ENCODE measurements around the gene IFI16. TPM values are rescaled to one million over a fixed set of nuclear protein-coding genes. Genes with fewer than 3 reads are reported as not detected.

Gene IFI16
- total RNA-seq, 1 donor from 2014 or later, result 21.9 TPM

DNA sequence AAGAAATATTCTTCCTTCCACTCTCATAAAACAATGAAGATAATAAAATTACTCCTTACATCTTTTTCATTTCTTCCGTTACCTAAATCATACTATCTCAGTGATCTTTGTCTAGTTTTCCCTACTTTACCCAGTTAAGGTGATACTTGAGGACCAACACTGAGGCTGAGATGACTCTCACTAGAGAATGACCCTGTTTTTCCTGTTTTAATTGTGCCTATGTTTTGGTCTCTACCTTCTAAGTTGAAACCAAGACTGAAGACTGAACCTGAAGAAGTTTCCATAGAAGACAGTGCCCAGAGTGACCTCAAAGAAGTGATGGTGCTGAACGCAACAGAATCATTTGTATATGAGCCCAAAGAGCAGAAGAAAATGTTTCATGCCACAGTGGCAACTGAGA lies 41.7 kb downstream of the IFI16 start:
- Histone ChIP-seq H3K27me3 (ENCODE audit: low read depth) (no peaks in the 10 kb centered on the region), H3K9me3 (replicated peaks) (no peaks in the 10 kb centered on the region), H3K4me3 (no peak overlapping the region), H3K36me3 (peaks cover 78% of the 10 kb centered on the region), H3K4me1 (peaks cover 31% of the 10 kb centered on the region), H3K27ac (replicated peaks) (no peak overlapping the region)
- DNase-seq, result no peak
- intact Hi-C loops (cut with micrococcal nuclease), result no loop called here
- TF ChIP-seq, protein P1, sequence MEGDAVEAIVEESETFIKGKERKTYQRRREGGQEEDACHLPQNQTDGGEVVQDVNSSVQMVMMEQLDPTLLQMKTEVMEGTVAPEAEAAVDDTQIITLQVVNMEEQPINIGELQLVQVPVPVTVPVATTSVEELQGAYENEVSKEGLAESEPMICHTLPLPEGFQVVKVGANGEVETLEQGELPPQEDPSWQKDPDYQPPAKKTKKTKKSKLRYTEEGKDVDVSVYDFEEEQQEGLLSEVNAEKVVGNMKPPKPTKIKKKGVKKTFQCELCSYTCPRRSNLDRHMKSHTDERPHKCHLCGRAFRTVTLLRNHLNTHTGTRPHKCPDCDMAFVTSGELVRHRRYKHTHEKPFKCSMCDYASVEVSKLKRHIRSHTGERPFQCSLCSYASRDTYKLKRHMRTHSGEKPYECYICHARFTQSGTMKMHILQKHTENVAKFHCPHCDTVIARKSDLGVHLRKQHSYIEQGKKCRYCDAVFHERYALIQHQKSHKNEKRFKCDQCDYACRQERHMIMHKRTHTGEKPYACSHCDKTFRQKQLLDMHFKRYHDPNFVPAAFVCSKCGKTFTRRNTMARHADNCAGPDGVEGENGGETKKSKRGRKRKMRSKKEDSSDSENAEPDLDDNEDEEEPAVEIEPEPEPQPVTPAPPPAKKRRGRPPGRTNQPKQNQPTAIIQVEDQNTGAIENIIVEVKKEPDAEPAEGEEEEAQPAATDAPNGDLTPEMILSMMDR (IDR thresholded peaks at IDR 0.05; ENCODE audit: borderline replicate concordance), result no peak

DNA sequence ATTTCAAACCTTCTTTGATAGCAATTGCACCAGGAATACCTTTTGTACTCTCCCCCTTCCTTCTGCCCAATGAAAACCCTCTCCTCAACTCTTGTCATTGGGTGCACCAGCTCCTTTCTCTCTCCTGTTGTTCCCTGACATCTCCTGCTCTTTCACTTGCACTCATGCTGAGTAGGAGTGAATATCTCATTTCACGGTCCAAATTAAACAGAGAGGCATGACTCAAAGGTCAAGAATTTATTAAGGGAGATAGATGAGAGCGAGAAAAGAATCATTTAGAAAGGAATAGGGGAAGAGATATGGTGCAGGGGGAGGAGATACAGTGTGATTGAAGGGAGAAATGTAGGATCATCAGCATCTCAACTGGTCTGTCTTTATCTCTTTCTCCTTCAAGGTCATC lies 44.7 kb downstream of the IFI16 start:
- DNase-seq, result no peak
- Histone ChIP-seq H3K4me1 (peaks cover 31% of the 10 kb centered on the region), H3K9me3 (replicated peaks) (no peaks in the 10 kb centered on the region), H3K4me3 (no peak overlapping the region), H3K27ac (replicated peaks) (peak overlapping the region; percentile 43), H3K36me3 (peaks cover 65% of the 10 kb centered on the region), H3K27me3 (ENCODE audit: low read depth) (no peaks in the 10 kb centered on the region)
- TF ChIP-seq, protein P1 (IDR thresholded peaks at IDR 0.05; ENCODE audit: borderline replicate concordance), result no peak
- intact Hi-C loops (cut with micrococcal nuclease), result no loop called here

DNA sequence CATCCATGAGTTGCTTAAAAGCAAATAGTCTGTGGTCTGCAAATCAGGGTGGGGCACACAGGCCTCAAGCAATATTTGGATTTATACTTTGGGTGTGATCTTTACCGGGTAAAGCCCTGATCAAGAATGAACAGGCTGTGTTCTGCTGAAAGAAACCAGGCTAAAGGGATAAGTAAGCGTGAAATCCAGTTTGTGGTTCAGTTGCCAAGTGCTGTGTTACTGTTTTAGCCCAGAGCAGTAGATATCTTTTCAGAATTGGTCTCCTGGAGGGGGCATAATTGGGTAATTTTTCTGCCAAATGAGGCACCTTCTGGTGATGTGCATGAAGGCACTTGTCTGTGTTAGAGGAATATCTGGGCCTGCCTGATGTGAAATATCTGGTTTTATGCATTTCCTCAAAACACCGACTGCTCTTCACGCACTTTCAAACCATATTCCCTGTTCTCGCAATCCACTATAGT lies 45.5 kb downstream of the IFI16 start:
- Histone ChIP-seq H3K27ac (replicated peaks) (no peak overlapping the region), H3K36me3 (peaks cover 57% of the 10 kb centered on the region), H3K4me3 (no peak overlapping the region), H3K4me1 (peaks cover 31% of the 10 kb centered on the region), H3K9me3 (replicated peaks) (no peaks in the 10 kb centered on the region), H3K27me3 (ENCODE audit: low read depth) (no peaks in the 10 kb centered on the region)
- TF ChIP-seq, protein P1 (IDR thresholded peaks at IDR 0.05; ENCODE audit: borderline replicate concordance), result no peak
- no peak for DNase-seq
- intact Hi-C loops (cut with micrococcal nuclease), result no loop called here

DNA sequence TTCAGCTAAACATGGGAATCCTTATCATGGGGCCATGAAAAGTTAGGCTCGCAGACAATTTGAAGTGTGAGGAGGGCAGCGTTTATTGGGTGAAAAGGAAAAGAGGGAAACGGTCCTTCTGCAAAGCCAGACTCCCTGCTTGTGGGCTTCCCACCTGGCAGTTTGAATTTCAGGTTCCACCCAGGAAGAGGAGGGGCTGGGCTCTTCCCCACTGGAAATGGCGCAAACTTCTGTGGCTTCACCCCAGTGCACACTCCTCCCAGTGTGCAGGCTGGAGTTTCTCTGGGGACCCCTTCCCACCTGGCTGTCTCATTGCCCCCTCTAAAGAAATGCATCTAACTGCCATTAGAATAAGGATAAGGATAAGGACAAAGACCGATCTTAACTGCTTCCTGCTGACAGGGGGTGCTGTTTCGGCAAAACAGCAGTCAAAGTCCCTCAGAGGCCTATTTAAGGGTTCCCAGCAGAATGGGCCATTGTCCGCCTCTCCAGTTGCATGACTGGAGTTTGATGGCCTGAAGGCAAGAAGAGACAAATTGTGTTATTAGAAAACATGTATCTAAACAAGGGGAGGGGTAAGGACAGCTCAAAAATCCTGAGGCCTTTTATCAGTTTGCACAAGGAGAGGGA lies 46.5 kb downstream of the IFI16 start:
- intact Hi-C loops (cut with micrococcal nuclease), result no loop called here
- H3K4me3 ChIP-seq, result no peak overlapping the region
- TF ChIP-seq, protein P1 (IDR thresholded peaks at IDR 0.05; ENCODE audit: borderline replicate concordance), result no peak
- no peak for DNase-seq
- no peak overlapping the region for H3K27ac ChIP-seq (replicated peaks)
- H3K36me3 ChIP-seq, result peaks cover 48% of the 10 kb centered on the region
- no peaks in the 10 kb centered on the region for H3K27me3 ChIP-seq (ENCODE audit: low read depth)
- peaks cover 31% of the 10 kb centered on the region for H3K4me1 ChIP-seq
- H3K9me3 ChIP-seq (replicated peaks), result no peaks in the 10 kb centered on the region

DNA sequence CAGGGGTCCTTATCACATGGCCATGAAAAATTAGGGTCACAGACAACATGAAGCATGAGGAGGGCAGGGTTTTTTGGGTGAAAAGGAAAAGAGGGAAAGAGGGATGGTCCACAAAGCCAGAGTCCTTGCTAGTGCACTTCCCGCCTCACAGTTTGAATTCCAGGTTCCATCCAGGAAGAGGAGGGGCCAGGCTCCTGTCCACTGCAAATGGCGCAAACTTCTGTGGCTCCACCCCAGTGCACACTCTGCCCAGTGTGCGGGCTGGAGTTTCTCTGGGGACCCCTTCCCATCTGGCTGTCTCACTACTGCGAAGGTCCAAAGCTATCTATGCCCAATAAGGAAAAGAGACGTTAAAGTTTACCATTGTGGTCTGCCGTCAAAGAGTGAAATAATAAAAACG lies 49.0 kb downstream of the IFI16 start:
- Histone ChIP-seq H3K27me3 (ENCODE audit: low read depth) (no peaks in the 10 kb centered on the region), H3K27ac (replicated peaks) (no peak overlapping the region), H3K36me3 (peaks cover 25% of the 10 kb centered on the region), H3K9me3 (replicated peaks) (no peaks in the 10 kb centered on the region), H3K4me1 (peaks cover 15% of the 10 kb centered on the region), H3K4me3 (no peak overlapping the region)
- TF ChIP-seq, protein P1 (IDR thresholded peaks at IDR 0.05; ENCODE audit: borderline replicate concordance), result no peak
- intact Hi-C loops (cut with micrococcal nuclease), result no loop called here
- DNase-seq, result no peak
